GM19240 (cell line): ENCODE data around the gene POR.
"Not testable (repeated sequence)": the region's sequence is repeated elsewhere in the genome, so short reads cannot be mapped to it uniquely, and the experiment has no call there.

ENCODE experiments used
- DNase-seq: peaks from one replicate; pipeline ENCODE4 v3.0.0; 2011; ENCODE audit warnings: low spot score; ENCODE audit not compliant: insufficient read length

The POR gene

GRCh38 chr7:75884476-75884875 is 30.5 kb upstream of the POR start:
- DNase-seq, result no peak

- no peak for DNase-seq
Measured at GRCh38 chr7:75885036-75885435, 29.9 kb upstream of the POR start.

- no peak for DNase-seq
Measured at GRCh38 chr7:75887669-75888369, 27.1 kb upstream of the POR start.

- DNase-seq, result no peak
Measured at GRCh38 chr7:75888464-75889222, 26.3 kb upstream of the POR start.

GRCh38 chr7:75889223-75889825 is 25.6 kb upstream of the POR start:
- no peak for DNase-seq

GRCh38 chr7:75889826-75890225 is 25.1 kb upstream of the POR start:
- no peak for DNase-seq

- DNase-seq, result not testable (repeated sequence)
Measured at GRCh38 chr7:75891237-75891636, 23.7 kb upstream of the POR start.

GRCh38 chr7:75891815-75892411 is 23.0 kb upstream of the POR start:
- no peak for DNase-seq

- no peak for DNase-seq
Measured at GRCh38 chr7:75892634-75893272, 22.2 kb upstream of the POR start.

- DNase-seq, result no peak
Measured at GRCh38 chr7:75896803-75897327, 18.1 kb upstream of the POR start.

- no peak for DNase-seq
Measured at GRCh38 chr7:75900617-75901315, 14.2 kb upstream of the POR start.

- no peak for DNase-seq
Measured at GRCh38 chr7:75905785-75906604, 9.0 kb upstream of the POR start.

GRCh38 chr7:75906991-75907667 is 7.8 kb upstream of the POR start:
- DNase-seq, result no peak

- DNase-seq, result not testable (repeated sequence)
Measured at GRCh38 chr7:75907668-75908039, 7.3 kb upstream of the POR start.

GRCh38 chr7:75909521-75910132 is 5.3 kb upstream of the POR start:
- no peak for DNase-seq

- DNase-seq, result not testable (repeated sequence)
Measured at GRCh38 chr7:75911186-75911585, 3.8 kb upstream of the POR start.

- no peak for DNase-seq
Measured at GRCh38 chr7:75913437-75913836, 1.5 kb upstream of the POR start.

GRCh38 chr7:75914169-75914654 is 743 bp upstream of the POR start:
- DNase-seq, result no peak
